Measurements from ENCODE around the gene ARRDC1. TPM values are rescaled to one million over a fixed set of nuclear protein-coding genes. Genes with fewer than 3 reads are reported as not detected.

The ARRDC1 gene
- total RNA-seq, 1 experiment from 2014 or later = 47.1 TPM

DNA sequence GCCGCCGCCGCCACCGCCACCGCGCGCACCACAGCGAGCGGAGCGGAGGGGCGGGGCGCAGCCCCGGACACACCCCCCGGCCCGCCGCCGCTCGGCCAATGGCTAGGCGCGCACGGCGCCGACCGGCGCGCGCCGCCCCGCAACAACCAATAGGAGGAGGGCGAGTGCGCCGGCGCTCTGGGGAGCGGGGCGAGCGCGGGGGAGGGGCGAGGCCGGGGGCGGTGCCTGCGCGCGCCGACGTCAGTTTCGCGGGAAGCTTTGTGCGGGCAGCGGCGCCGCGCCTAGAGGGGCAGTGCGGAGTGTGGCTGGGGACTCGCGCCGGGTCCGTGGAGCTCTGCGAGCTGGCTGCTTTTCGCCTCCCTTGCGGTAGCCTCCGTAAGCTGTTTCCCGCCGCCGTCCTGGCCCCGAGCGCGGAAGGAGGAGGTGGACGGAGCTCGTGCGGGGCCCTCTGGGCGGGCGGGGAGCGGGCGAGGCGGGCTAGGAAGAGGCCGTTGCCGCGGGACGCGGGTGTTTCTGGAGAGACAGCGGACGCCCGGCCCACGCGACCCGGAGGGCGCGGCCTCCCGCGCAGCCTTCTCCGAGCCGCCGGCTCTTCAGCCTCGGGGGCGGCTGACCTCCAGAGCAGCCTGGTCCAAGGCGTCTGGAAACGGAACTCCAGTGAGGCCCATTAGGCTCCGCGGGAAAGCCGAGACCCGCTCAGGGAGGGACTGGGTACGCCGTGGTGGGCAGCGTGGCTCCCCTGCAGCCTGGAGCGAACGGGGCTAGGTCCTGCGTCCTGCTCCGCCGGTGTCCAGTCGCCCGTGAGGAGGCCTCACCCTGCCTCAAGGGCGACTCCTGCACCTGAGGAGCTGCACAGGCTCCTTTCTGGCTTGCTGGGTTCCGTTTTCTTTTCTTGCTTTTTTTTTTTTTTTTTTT is 14.8 kb upstream of the ARRDC1 start, which contains the start of gene ZMYND19:
Gene ZMYND19 (minus strand): TSS at position 44 of the 915 bp plus-strand sequence. CDS start 249 bp downstream, outside the sequence.
- intact Hi-C loops (cut with micrococcal nuclease; ENCODE audit: unreplicated experiment) (no loop called here), in situ Hi-C loops (cut with HindIII; ENCODE audit: low pct_unique_long_range_greater_than_20kb, low sequenced_read_pairs) (no loop called here)
- H3K27ac ChIP-seq (ENCODE audit: low read length) = 0 out of 2 replicates have a peak within 1 kb of the TSS, but pooled peaks have one; percentile 54
- ATAC-seq = peak; percentile 98
- H3K4me1 ChIP-seq (ENCODE audit: control insufficient read depth, insufficient read depth, low read length) = peaks cover 3% of the 10 kb centered on the region; the same call in 1 of the 2 replicates
- no peaks in the 10 kb centered on the region for H3K27me3 ChIP-seq (ENCODE audit: control insufficient read depth, insufficient read depth, low read length)
- DNase-seq (ENCODE audit: low read depth, low spot score) = no peak
- no peaks in the 10 kb centered on the region; the same call in 1 of the 2 replicates for H3K36me3 ChIP-seq (ENCODE audit: control insufficient read depth, insufficient read depth, low read length)
- BruUV-seq (replicated peaks) = no TSS peak
- no peaks in the 10 kb centered on the region for H3K9me3 ChIP-seq (ENCODE audit: control insufficient read depth, insufficient read depth, low read depth, low read length)
- TF ChIP-seq, protein P1, sequence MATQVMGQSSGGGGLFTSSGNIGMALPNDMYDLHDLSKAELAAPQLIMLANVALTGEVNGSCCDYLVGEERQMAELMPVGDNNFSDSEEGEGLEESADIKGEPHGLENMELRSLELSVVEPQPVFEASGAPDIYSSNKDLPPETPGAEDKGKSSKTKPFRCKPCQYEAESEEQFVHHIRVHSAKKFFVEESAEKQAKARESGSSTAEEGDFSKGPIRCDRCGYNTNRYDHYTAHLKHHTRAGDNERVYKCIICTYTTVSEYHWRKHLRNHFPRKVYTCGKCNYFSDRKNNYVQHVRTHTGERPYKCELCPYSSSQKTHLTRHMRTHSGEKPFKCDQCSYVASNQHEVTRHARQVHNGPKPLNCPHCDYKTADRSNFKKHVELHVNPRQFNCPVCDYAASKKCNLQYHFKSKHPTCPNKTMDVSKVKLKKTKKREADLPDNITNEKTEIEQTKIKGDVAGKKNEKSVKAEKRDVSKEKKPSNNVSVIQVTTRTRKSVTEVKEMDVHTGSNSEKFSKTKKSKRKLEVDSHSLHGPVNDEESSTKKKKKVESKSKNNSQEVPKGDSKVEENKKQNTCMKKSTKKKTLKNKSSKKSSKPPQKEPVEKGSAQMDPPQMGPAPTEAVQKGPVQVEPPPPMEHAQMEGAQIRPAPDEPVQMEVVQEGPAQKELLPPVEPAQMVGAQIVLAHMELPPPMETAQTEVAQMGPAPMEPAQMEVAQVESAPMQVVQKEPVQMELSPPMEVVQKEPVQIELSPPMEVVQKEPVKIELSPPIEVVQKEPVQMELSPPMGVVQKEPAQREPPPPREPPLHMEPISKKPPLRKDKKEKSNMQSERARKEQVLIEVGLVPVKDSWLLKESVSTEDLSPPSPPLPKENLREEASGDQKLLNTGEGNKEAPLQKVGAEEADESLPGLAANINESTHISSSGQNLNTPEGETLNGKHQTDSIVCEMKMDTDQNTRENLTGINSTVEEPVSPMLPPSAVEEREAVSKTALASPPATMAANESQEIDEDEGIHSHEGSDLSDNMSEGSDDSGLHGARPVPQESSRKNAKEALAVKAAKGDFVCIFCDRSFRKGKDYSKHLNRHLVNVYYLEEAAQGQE (IDR thresholded peaks at IDR 0.05; ENCODE audit: insufficient read depth in 1 of 2, low read depth in 2 of 2, low read length in 1 of 2) = no peak
- TF ChIP-seq POLR2AphosphoS5 (IDR thresholded peaks at IDR 0.05; ENCODE audit: low read depth, low read length) (no peak; the same call in 1 of the 2 replicates), SIN3A (IDR thresholded peaks at IDR 0.05; ENCODE audit: borderline replicate concordance, insufficient read depth, low read depth, low read length) (peak; percentile 83; the same call in 1 of the 2 replicates), TCF7L2 (IDR thresholded peaks at IDR 0.05; ENCODE audit: low read depth, low read length) (no peak)
- TF ChIP-seq, protein P2, sequence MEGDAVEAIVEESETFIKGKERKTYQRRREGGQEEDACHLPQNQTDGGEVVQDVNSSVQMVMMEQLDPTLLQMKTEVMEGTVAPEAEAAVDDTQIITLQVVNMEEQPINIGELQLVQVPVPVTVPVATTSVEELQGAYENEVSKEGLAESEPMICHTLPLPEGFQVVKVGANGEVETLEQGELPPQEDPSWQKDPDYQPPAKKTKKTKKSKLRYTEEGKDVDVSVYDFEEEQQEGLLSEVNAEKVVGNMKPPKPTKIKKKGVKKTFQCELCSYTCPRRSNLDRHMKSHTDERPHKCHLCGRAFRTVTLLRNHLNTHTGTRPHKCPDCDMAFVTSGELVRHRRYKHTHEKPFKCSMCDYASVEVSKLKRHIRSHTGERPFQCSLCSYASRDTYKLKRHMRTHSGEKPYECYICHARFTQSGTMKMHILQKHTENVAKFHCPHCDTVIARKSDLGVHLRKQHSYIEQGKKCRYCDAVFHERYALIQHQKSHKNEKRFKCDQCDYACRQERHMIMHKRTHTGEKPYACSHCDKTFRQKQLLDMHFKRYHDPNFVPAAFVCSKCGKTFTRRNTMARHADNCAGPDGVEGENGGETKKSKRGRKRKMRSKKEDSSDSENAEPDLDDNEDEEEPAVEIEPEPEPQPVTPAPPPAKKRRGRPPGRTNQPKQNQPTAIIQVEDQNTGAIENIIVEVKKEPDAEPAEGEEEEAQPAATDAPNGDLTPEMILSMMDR (IDR thresholded peaks at IDR 0.05) = no peak
- CTCF ChIA-PET = no interaction called here
- POLR2A ChIA-PET = interaction anchor here (0.6 kb wide), 2 partner anchors 14 to 149 kb away, joined by 3 to 8 read pairs; partner anchors contain the start of gene ENTPD8
- peak within 1 kb of the TSS; percentile 59 to 63 for H3K4me3 ChIP-seq (ENCODE audit: low read depth in 2 of 2, low read length in 2 of 2)

DNA sequence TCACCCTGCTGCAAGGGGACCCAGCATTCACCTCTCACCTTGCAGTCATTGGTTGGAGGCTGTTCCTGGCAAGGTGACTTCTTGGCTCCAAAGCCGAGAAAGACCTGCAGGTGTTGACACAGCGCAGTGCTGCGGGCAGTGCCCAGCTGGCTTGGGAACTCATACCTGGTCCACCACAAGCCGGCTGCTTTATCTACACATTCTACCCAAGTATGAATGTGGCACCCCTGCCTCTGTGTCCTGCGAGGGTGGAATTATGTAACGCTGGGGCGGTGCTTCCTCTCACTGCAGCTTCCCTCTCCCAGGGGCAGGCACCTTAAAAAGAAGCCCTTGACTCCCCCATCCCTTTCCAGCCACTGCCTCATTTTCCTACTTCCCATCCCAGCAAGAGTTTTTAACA is 12.7 kb upstream of the ARRDC1 start:
- in situ Hi-C loops (cut with HindIII; ENCODE audit: low pct_unique_long_range_greater_than_20kb, low sequenced_read_pairs) (no loop called here), intact Hi-C loops (cut with micrococcal nuclease; ENCODE audit: unreplicated experiment) (no loop called here)
- ChIA-PET CTCF (no interaction called here), POLR2A (no interaction called here)
- no TSS peak for BruUV-seq (replicated peaks)
- H3K4me3 ChIP-seq (ENCODE audit: low read depth in 2 of 2, low read length in 2 of 2) = no peak overlapping the region
- ATAC-seq (no peak), DNase-seq (ENCODE audit: low read depth, low spot score) (no peak)
- no peaks in the 10 kb centered on the region for H3K27me3 ChIP-seq (ENCODE audit: control insufficient read depth, insufficient read depth, low read length)
- H3K4me1 ChIP-seq (ENCODE audit: control insufficient read depth, insufficient read depth, low read length) = peaks cover 3% of the 10 kb centered on the region; the same call in 1 of the 2 replicates
- TF ChIP-seq, protein P2 (IDR thresholded peaks at IDR 0.05) = no peak
- no peak for TF ChIP-seq SIN3A (IDR thresholded peaks at IDR 0.05; ENCODE audit: borderline replicate concordance, insufficient read depth, low read depth, low read length)
- no peak for TF ChIP-seq TCF7L2 (IDR thresholded peaks at IDR 0.05; ENCODE audit: low read depth, low read length)
- no peak for TF ChIP-seq POLR2AphosphoS5 (IDR thresholded peaks at IDR 0.05; ENCODE audit: low read depth, low read length)
- TF ChIP-seq, protein P1 (IDR thresholded peaks at IDR 0.05; ENCODE audit: insufficient read depth in 1 of 2, low read depth in 2 of 2, low read length in 1 of 2) = no peak
- no peaks in the 10 kb centered on the region for H3K9me3 ChIP-seq (ENCODE audit: control insufficient read depth, insufficient read depth, low read depth, low read length)
- no peaks in the 10 kb centered on the region; the same call in 1 of the 2 replicates for H3K36me3 ChIP-seq (ENCODE audit: control insufficient read depth, insufficient read depth, low read length)
- no peak overlapping the region for H3K27ac ChIP-seq (ENCODE audit: low read length)
